DND-41 (cell line): ENCODE results near the gene PMFBP1.

Experiments
- EZH2 ChIP-seq: IDR thresholded peaks from 3 replicates; pipeline ENCODE4 v1.6.1; 2012; ENCODE audit warnings: borderline replicate concordance, low read depth, mild to moderate bottlenecking, moderate library complexity, low read length, inconsistent platforms; ENCODE audit not compliant: severe bottlenecking
- TF ChIP-seq, protein P1 (sequence below): IDR thresholded peaks from 2 replicates; pipeline ENCODE4 v1.5.1; 2012; ENCODE audit warnings: borderline replicate concordance, low read length, moderate library complexity, mild to moderate bottlenecking; ENCODE audit not compliant: poor library complexity, severe bottlenecking; ENCODE audit errors: extremely low read depth

DNA sequence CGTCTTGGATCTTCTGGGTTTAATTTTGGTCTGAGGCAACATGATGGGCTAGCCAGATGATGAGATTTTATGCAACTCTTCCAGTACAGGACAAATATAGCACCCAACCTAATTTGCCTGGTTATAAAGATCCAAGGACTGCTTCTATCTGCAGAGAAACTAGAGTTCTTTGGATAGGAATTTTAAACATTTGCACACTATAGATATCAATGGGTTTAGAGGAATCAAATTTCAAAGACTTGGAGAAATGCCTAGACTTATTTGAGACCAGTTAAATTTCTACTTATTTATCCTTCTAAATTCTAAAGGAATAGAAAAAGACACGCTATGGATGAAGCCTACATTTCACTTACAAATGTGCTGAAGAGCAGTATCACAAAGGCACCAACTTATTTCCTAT lies 12.6 kb downstream of the PMFBP1 start:
- TF ChIP-seq, protein P1, sequence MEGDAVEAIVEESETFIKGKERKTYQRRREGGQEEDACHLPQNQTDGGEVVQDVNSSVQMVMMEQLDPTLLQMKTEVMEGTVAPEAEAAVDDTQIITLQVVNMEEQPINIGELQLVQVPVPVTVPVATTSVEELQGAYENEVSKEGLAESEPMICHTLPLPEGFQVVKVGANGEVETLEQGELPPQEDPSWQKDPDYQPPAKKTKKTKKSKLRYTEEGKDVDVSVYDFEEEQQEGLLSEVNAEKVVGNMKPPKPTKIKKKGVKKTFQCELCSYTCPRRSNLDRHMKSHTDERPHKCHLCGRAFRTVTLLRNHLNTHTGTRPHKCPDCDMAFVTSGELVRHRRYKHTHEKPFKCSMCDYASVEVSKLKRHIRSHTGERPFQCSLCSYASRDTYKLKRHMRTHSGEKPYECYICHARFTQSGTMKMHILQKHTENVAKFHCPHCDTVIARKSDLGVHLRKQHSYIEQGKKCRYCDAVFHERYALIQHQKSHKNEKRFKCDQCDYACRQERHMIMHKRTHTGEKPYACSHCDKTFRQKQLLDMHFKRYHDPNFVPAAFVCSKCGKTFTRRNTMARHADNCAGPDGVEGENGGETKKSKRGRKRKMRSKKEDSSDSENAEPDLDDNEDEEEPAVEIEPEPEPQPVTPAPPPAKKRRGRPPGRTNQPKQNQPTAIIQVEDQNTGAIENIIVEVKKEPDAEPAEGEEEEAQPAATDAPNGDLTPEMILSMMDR: no peak
- no peak for TF ChIP-seq EZH2
